IMR-90 (cell line): ENCODE results near the gene RNF2. TPM values are rescaled to one million over a fixed set of nuclear protein-coding genes. Genes with fewer than 3 reads are reported as not detected.

Source experiments
- ATAC-seq: fragments of 200-7000 bp; cut with Tn5 transposase; 2 replicates; pipeline ENCODE4 v1.9.1; 2020; ENCODE audit warnings: low read depth, mild to moderate bottlenecking, moderate library complexity
- BruUV-seq: library from RNA; stranded (reverse); fragments of 400-500 nt; replicated peaks from 2 replicates; lab custom pipeline; 2021; lab: Mats Ljungman, UMichigan
- CTCF ChIA-PET: fragments of 300-600 bp; formaldehyde crosslinking; extraction: SDS; loops from one replicate; lab custom pipeline; 2021; ENCODE audit warnings: antibody characterized with exemption; lab: Yijun Ruan, JAX
- POLR2A ChIA-PET: fragments of 300-600 bp; sonication (Branson Sonifier 250); formaldehyde crosslinking; loops from one replicate; lab custom pipeline; 2022; ENCODE audit warnings: antibody characterized with exemption; ENCODE audit not compliant: unreplicated experiment; lab: Charles Lee
- DNase-seq: peaks from one replicate; pipeline ENCODE4 v3.0.0; 2013
- H2AFZ ChIP-seq: replicated peaks from 2 replicates; pipeline ENCODE3; 2013; ENCODE audit warnings: low read length, mild to moderate bottlenecking; ENCODE audit not compliant: poor library complexity
- H2AK5ac ChIP-seq: 2 replicates; pipeline ENCODE4 v1.6.1; 2013; ENCODE audit warnings: low read depth, low read length, inconsistent platforms
- H2AK9ac ChIP-seq: replicated peaks from 2 replicates; pipeline ENCODE3; 2013; ENCODE audit warnings: mild to moderate bottlenecking, low read depth, low read length, moderate library complexity; ENCODE audit not compliant: poor library complexity
- H2BK120ac ChIP-seq: 2 replicates; pipeline ENCODE4 v1.6.1; 2013; ENCODE audit warnings: low read depth, low read length, inconsistent platforms
- H2BK15ac ChIP-seq: 3 replicates; pipeline ENCODE4 v1.6.1; 2013; ENCODE audit warnings: low read depth, low read length, inconsistent platforms
- H2BK20ac ChIP-seq: 2 replicates; pipeline ENCODE4 v1.6.1; 2013; ENCODE audit warnings: low read depth, mild to moderate bottlenecking, inconsistent platforms, low read length, moderate library complexity
- H2BK5ac ChIP-seq: 2 replicates; pipeline ENCODE4 v1.6.1; 2013; ENCODE audit warnings: mild to moderate bottlenecking, low read depth, low read length, inconsistent platforms; ENCODE audit not compliant: poor library complexity, severe bottlenecking
- H3K14ac ChIP-seq: replicated peaks from 2 replicates; pipeline ENCODE4 v1.6.1; 2013; ENCODE audit warnings: low read depth, low read length, inconsistent platforms
- H3K18ac ChIP-seq: 2 replicates; pipeline ENCODE4 v1.6.1; 2013; ENCODE audit warnings: low read depth, low read length, control low read depth
- H3K23ac ChIP-seq: 2 replicates; pipeline ENCODE4 v1.6.1; 2013; ENCODE audit warnings: low read depth, low read length, inconsistent platforms
- H3K27ac ChIP-seq: 2 replicates; pipeline ENCODE4 v1.5.1; 2013; ENCODE audit warnings: mild to moderate bottlenecking, control low read depth, low read length; ENCODE audit not compliant: insufficient read depth
- H3K27me3 ChIP-seq: 2 replicates; pipeline ENCODE4 v1.6.1; 2013; ENCODE audit warnings: low read length; ENCODE audit not compliant: control insufficient read depth, insufficient read depth
- H3K36me3 ChIP-seq: 2 replicates; pipeline ENCODE4 v1.6.1; 2013; ENCODE audit warnings: low read length, mixed read lengths; ENCODE audit not compliant: control insufficient read depth, insufficient read depth
- H3K4ac ChIP-seq: 2 replicates; pipeline ENCODE4 v1.6.1; 2013; ENCODE audit warnings: low read depth, low read length, inconsistent platforms
- H3K4me1 ChIP-seq: 2 replicates; pipeline ENCODE4 v1.6.1; 2013; ENCODE audit warnings: low read length, mixed read lengths; ENCODE audit not compliant: control insufficient read depth, insufficient read depth
- H3K4me2 ChIP-seq: 2 replicates; pipeline ENCODE4 v1.6.1; 2013; ENCODE audit warnings: low read depth, mild to moderate bottlenecking, control low read depth, low read length, moderate library complexity
- H3K4me3 ChIP-seq: 2 replicates; pipeline ENCODE4 v1.5.1; 2013; ENCODE audit warnings: low read depth, mild to moderate bottlenecking, control low read depth, low read length, moderate library complexity; ENCODE audit not compliant: insufficient read depth
- H3K56ac ChIP-seq: 2 replicates; pipeline ENCODE4 v1.6.1; 2013; ENCODE audit warnings: low read length, inconsistent platforms; ENCODE audit not compliant: insufficient read depth; ENCODE audit errors: extremely low read depth
- H3K79me1 ChIP-seq, 2 experiments: 2 replicates each; pipeline ENCODE4 v1.6.1; 2013; ENCODE audit warnings: low read length in 2 of 2, inconsistent platforms in 1 of 2, low read depth in 1 of 2
- H3K9ac ChIP-seq: 2 replicates; pipeline ENCODE4 v1.6.1; 2013; ENCODE audit warnings: low read depth, low read length, control low read depth
- H3K9me1 ChIP-seq: 2 replicates; pipeline ENCODE4 v1.6.1; 2013; ENCODE audit warnings: low read length, inconsistent platforms; ENCODE audit not compliant: insufficient read depth
- H3K9me3 ChIP-seq: 2 replicates; pipeline ENCODE4 v1.6.1; 2013; ENCODE audit warnings: low read length; ENCODE audit not compliant: control insufficient read depth, insufficient read depth
- H4K20me1 ChIP-seq: 2 replicates; pipeline ENCODE4 v1.6.1; 2013; ENCODE audit warnings: low read length, inconsistent platforms; ENCODE audit not compliant: insufficient read depth
- H4K5ac ChIP-seq: 2 replicates; pipeline ENCODE4 v1.6.1; 2013; ENCODE audit warnings: mild to moderate bottlenecking, low read depth, low read length, control low read depth
- H4K8ac ChIP-seq, 2 experiments: 2 replicates each; pipeline ENCODE4 v1.6.1; 2013; ENCODE audit warnings: low read depth in 2 of 2, low read length in 2 of 2, control low read depth in 1 of 2, inconsistent platforms in 1 of 2
- H4K91ac ChIP-seq: 2 replicates; pipeline ENCODE4 v1.6.1; 2013; ENCODE audit warnings: low read depth, low read length, inconsistent platforms; ENCODE audit not compliant: insufficient read depth
- BHLHE40 ChIP-seq: fragments of 150-350 bp; IDR thresholded peaks from 2 replicates; pipeline ENCODE4 v1.6.1; 2016; ENCODE audit warnings: mild to moderate bottlenecking, low read depth, low read length
- CEBPB ChIP-seq: IDR thresholded peaks from 2 replicates; pipeline ENCODE4 v1.6.1; 2012; ENCODE audit warnings: low read depth, low read length, improper control_type of control experiment
- CHD1 ChIP-seq: IDR thresholded peaks from 2 replicates; pipeline ENCODE4 v1.6.1; 2012; ENCODE audit warnings: low read depth, low read length, improper control_type of control experiment
- ELK1 ChIP-seq: fragments of 150-350 bp; IDR thresholded peaks from 2 replicates; pipeline ENCODE4 v1.6.1; 2016; ENCODE audit warnings: low read depth, mild to moderate bottlenecking, low read length, moderate library complexity, borderline replicate concordance
- FOS ChIP-seq: fragments of 150-350 bp; IDR thresholded peaks from 2 replicates; pipeline ENCODE4 v1.6.1; 2016; ENCODE audit warnings: low read depth, low read length
- MXI1 ChIP-seq: IDR thresholded peaks from 2 replicates; pipeline ENCODE4 v1.6.1; 2012; ENCODE audit warnings: low read depth, mild to moderate bottlenecking, low read length, moderate library complexity, borderline replicate concordance
- POLR2A ChIP-seq: IDR thresholded peaks from 2 replicates; pipeline ENCODE4 v1.6.1; 2012; ENCODE audit warnings: mild to moderate bottlenecking, low read depth, low read length
- RAD21 ChIP-seq: IDR thresholded peaks from 2 replicates; pipeline ENCODE4 v1.6.1; 2012; ENCODE audit warnings: low read length, improper control_type of control experiment
- RCOR1 ChIP-seq: IDR thresholded peaks from 2 replicates; pipeline ENCODE4 v1.6.1; 2012; ENCODE audit warnings: mild to moderate bottlenecking, low read length, improper control_type of control experiment; ENCODE audit not compliant: insufficient replicate concordance
- RFX5 ChIP-seq: IDR thresholded peaks from 2 replicates; pipeline ENCODE4 v1.8.0; 2012; ENCODE audit warnings: low read depth, mild to moderate bottlenecking, low read length, moderate library complexity
- SMC3 ChIP-seq: fragments of 150-350 bp; IDR thresholded peaks from 2 replicates; pipeline ENCODE4 v1.6.1; 2016; ENCODE audit warnings: low read depth, mild to moderate bottlenecking, antibody characterized with exemption, low read length, moderate library complexity
- WGBS, 2 experiments: methylation state at CpG; one replicate each; pipeline versions ENCODE4 v1.1.5 to v1.1.7; 2013; ENCODE audit warnings: missing lambda C conversion rate in 2 of 2; ENCODE audit not compliant: insufficient read length in 1 of 2; ENCODE audit errors: extremely low coverage in 2 of 2; 5-methylcytosine and 5-hydroxymethylcytosine counted together
- dilution Hi-C: fragments of 300-500 bp; cut with HindIII; formaldehyde crosslinking; loops from one replicate; pipeline ENCODE4 v1.14.3; 2018; ENCODE audit warnings: low sequenced_read_pairs; ENCODE audit not compliant: unreplicated experiment
- in situ Hi-C: fragments of 300-500 bp; cut with MboI; formaldehyde crosslinking; loops from 3 replicates; pipeline ENCODE4 v1.14.3; 2019; ENCODE audit warnings: low sequenced_read_pairs, inconsistent platforms, mixed read lengths
- intact Hi-C: fragments of 100-400 bp; cut with micrococcal nuclease; formaldehyde crosslinking; loops from 2 replicates; pipeline ENCODE4 v1.10.0; 2022
- polyA plus RNA-seq, 3 experiments: library from polyadenylated mRNA; depleted of rRNA; stranded (reverse); fragments of >200 nt; gene quantifications; 2 replicates each; pipeline ENCODE4 v1.2.3, GENCODE V29; 2012; ENCODE audit warnings: low replicate concordance in 1 of 3
- total RNA-seq: library from RNA; depleted of rRNA; stranded (reverse); fragments of >200 nt; gene quantifications from 2 replicates; pipeline ENCODE4 v1.2.3, GENCODE V29; 2012
- TF ChIP-seq, protein P1 (sequence below): fragments of 150-350 bp; IDR thresholded peaks from 2 replicates; pipeline ENCODE4 v1.6.1; 2017; ENCODE audit warnings: mild to moderate bottlenecking, antibody characterized with exemption, low read length, low read depth

RNF2 gene
- total and polyA plus RNA-seq, 2 of the 4 experiments (the other 2 are of a cell fraction) = 22.6 to 48.8 TPM

GRCh38 chr1:185139246-185139645, 93.9 kb downstream of the RNF2 start:
- Histone ChIP-seq H3K9me1 (no peaks in the 10 kb centered on the region), H2BK20ac (no peak overlapping the region), H4K8ac (no peak overlapping the region), H3K18ac (no peak overlapping the region), H4K91ac (no peak overlapping the region), H4K20me1 (no peaks in the 10 kb centered on the region), H2BK120ac (no peak overlapping the region), H3K4ac (no peak overlapping the region), H2BK15ac (no peak overlapping the region), H2AK5ac (no peak overlapping the region), H2BK5ac (no peak overlapping the region), H3K4me1 (no peaks in the 10 kb centered on the region), H2AK9ac (no peak overlapping the region), H3K56ac (no peak overlapping the region), H3K4me2 (no peak overlapping the region), H3K79me1 (no peaks in the 10 kb centered on the region), H4K5ac (no peak overlapping the region), H3K27me3 (no peaks in the 10 kb centered on the region), H3K4me3 (no peak overlapping the region), H3K14ac (no peak overlapping the region), H3K23ac (no peak overlapping the region), H3K36me3 (peaks cover 13% of the 10 kb centered on the region), H3K27ac (no peak overlapping the region), H2AFZ (no peak overlapping the region), H3K9me3 (no peaks in the 10 kb centered on the region), H3K9ac (no peak overlapping the region)
- DNase-seq = no peak
- intact Hi-C loops (no loop called here), dilution Hi-C loops (no loop called here), in situ Hi-C loops (no loop called here)
- CTCF ChIA-PET = no interaction called here
- POLR2A ChIA-PET = no interaction called here
- WGBS, 2 experiments = no CpG with 5 or more reads among the region's 4 CpGs
- TF ChIP-seq POLR2A (no peak), RAD21 (no peak), SMC3 (no peak), FOS (no peak), MXI1 (no peak), BHLHE40 (no peak), ELK1 (no peak), RFX5 (no peak), RCOR1 (no peak), CHD1 (no peak), CEBPB (no peak)
- TF ChIP-seq, protein P1, sequence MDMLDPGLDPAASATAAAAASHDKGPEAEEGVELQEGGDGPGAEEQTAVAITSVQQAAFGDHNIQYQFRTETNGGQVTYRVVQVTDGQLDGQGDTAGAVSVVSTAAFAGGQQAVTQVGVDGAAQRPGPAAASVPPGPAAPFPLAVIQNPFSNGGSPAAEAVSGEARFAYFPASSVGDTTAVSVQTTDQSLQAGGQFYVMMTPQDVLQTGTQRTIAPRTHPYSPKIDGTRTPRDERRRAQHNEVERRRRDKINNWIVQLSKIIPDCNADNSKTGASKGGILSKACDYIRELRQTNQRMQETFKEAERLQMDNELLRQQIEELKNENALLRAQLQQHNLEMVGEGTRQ = no peak
- ATAC-seq = no peak
- BruUV-seq = no TSS peak
